GM21526 (cell line): ENCODE data around the gene SFMBT1.

ENCODE experiments used
- ATAC-seq: cut with Tn5 transposase; IDR thresholded peaks from one replicate; pipeline ENCODE4 v1.9.1; 2021; ENCODE audit warnings: moderate library complexity; ENCODE audit not compliant: unreplicated experiment, low FRiP score

Gene SFMBT1

GRCh38 chr3:52931328-52931727 lies 114.5 kb downstream of the SFMBT1 start:
- no peak for ATAC-seq

GRCh38 chr3:52930748-52931147 lies 115.1 kb downstream of the SFMBT1 start:
- no peak for ATAC-seq

DNA sequence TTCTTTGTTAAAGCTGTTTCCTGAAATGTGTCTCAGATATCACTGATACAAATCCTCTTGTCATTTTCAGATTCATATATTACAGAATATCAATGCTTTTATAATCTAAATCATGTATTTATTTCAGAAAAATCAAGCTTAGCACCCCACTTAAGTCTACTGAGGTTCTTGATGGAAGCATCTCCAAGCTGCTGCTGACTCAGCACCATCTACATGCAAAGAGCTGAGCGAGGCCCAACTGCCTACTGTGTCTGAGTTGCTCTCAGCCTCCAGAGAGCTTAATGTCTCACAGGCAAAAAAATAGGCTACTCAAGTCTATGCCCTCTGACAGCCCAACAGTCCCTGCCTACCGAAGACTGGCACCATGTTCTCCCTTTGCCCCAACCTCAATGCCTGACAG lies 119.3 kb downstream of the SFMBT1 start:
- no peak for ATAC-seq

DNA sequence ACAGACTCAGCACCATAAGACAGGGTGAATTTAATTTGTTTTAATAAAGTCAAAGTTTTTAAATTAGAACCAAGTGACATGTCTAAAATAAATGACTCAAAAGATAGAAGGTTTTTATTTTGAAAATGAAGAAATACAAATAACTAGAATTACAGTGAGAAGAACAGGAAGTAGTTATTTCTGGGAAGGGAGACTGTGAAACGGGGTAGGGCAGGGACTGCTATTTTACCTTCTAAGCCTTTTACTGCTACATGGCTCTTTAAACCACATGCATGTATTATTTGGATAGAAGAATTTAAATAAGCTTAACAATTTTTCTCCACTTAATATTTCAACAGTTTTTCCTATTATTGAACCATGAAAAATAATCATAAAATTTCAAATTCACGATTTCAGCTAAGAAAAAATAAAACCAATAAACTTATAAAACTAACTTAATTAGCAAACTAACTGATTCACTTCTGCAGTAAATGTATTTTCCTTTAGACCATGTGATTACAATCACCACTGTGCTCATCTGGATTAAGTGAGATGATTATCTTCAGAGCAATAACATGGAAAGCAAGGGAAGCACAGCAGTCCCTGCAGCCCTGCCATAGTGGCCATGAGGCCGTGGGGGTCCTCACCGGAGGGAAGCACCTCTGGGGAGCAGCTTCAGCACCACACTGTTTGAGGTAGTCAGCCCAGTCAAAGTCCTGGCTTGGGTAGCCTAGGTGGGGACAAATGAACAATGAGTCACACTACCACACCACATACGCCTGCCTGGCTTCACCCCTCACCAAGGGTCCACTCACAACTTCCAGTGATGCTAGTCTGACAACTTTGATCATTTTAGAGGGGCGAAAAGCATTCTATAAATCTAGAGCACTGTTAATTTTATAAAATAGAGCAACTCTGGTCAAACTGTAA lies 120.2 kb downstream of the SFMBT1 start:
- no peak for ATAC-seq

- ATAC-seq = no peak
These were observed 121.9 kb downstream of the SFMBT1 start for GRCh38 chr3:52923963-52924362.

- ATAC-seq = no peak
These were observed 125.0 kb downstream of the SFMBT1 start for GRCh38 chr3:52920841-52921240.

DNA sequence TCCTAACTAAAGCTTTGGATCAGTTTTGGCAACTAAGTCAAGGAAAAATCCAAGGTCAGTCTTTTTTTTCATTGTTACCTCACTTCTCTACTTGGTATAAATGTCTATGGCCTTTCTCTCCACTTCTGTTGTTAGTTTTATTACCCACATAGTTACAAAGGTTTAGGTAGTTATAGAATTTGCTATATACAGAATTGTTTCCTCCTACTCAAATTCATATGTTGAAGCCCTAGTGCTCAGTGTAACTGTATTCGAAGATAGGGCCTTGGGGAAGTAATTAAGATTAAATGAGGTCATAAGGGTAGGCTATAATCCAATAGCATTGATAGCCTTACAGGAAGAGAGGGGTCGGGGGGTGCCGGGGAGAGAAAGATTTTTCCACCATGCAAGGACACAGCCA lies 128.8 kb downstream of the SFMBT1 start:
- no peak for ATAC-seq

GRCh38 chr3:52915294-52915693 lies 130.6 kb downstream of the SFMBT1 start:
- no peak for ATAC-seq

- no peak for ATAC-seq
These were observed 132.8 kb downstream of the SFMBT1 start for GRCh38 chr3:52912885-52913731.

GRCh38 chr3:52910823-52911222 lies 135.1 kb downstream of the SFMBT1 start:
- ATAC-seq = no peak

DNA sequence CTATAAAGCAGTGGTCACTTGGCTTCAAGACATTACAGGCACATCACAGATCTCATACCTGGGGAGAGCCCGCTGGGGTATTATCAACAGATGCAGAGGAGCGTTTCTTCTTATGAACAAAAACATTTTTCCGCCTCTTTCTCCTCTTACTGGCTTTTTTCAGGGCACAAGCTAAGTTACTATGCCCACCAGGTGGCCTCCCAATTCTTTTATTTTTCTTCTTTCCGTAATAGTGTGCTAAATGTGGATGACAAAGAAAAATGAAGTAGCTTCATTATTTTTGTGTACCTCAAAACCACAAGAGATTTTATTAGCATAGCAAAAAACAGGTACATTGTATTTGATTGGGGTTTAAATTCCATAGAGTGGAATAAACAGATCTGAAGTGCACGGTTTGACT lies 138.4 kb downstream of the SFMBT1 start:
- ATAC-seq = no peak

DNA sequence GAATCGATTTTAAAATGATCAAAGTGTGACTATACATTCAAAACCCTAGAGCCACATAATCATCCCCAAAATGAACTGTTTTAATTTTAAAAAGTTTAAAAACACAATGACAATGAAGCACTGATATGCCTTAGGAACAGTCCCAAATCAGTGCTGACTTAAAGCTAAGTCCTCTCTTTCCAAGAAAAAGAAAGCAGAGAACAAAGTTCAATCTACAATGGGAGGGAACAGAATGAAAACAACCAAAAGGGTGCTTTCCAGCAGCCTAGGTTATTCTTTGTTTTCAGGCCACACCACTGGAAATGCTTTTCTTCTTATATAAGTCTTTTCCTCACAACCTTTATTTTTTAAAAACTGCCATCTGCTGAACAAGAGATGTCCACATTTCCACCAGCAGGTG lies 141.3 kb downstream of the SFMBT1 start:
- no peak for ATAC-seq

- ATAC-seq = no peak
These were observed 141.9 kb downstream of the SFMBT1 start for GRCh38 chr3:52904000-52904399.

DNA sequence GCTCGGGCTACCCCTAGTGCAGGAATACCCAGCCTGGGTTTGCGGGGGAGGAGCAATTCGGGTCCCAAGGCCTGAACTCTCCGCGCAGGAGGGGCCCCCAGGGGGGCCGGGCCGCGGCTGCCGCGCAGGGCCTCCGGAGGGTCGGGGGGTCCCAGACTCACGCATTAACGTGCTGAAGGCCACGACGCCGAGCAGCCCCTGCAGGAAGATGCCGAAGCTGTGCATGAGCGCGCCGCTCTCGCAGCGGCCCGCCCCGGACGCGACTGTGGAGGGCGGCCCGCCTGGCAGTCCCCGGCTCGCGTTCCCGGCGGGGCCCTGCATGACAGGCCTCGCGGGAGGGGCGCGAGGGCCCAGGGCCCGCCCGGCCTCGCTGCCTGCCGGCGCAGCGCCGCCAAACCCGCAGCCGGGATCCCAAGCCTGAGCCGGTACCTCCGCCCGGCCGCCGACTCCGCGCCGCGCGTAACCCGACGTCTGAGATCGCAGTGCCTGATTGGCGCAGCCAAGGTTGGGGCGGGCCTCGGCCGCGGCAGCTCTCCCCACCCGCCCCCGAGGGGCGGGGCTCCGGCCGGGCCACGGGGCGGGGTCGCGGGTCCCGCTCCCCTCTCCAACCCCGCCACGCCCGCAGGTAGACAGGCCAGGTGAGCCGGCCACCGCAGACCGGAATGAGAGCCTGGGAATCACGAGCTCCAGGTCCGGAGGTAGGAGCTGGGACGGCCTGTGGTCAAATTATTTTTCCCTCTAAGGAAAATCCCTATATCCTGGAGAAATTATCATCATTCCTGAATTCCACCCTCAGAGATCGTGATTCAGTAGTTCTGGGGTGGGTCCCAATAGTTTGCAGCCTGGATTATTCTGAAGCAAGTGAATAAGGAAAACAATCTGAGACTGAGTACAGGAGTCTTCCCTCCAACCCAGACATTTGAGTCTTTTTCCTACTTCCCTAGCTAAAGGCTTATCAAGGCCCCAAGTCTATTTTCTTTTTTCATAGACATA lies 148.4 kb downstream of the SFMBT1 start, which contains the start of gene STIMATE:
Gene STIMATE (minus strand): TSS at position 419 of the 993 bp plus-strand sequence. CDS start 98 bp downstream, at position 321.
- ATAC-seq = peak; percentile 75

- no peak for ATAC-seq
These were observed 149.3 kb downstream of the SFMBT1 start for GRCh38 chr3:52896613-52897012.

GRCh38 chr3:52896151-52896550 lies 149.7 kb downstream of the SFMBT1 start:
- ATAC-seq = no peak

- ATAC-seq = no peak
These were observed 150.5 kb downstream of the SFMBT1 start for GRCh38 chr3:52895418-52895817.

GRCh38 chr3:52894756-52895155 lies 151.1 kb downstream of the SFMBT1 start:
- no peak for ATAC-seq

GRCh38 chr3:52893723-52894122 lies 152.2 kb downstream of the SFMBT1 start:
- no peak for ATAC-seq

DNA sequence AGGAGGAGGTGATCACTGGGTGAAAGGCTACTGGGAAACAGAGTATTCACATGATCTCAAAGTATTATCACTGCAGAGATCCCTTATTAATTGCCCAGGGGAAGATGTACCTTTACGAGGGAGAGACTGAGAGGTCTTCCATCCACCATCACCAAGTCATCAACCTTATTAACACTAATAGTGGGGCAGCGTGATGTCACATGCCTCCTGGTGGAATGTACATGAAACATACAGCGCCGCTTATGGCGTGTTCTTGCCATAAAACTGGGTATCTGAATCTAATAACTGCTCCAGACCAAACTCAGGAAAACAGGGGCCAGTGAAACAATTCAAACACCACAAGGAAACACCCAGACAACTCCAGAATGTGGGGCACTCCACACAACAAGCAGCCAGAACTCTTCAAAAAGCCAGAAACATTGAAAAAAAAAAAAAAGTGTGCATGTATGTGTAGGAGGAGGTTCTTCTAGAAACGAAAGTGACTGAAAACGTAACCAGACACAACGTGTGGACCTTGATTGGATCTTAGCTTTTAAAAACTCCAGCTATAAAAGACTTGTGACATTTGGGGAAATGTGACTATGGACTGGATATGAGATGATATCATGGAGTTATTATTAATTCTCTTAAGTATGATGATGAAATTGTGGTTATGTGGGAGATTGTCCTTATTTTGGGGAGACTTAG lies 153.1 kb downstream of the SFMBT1 start:
- no peak for ATAC-seq
